GM19452 (cell line): ENCODE results near the gene FRMD3.
"Not testable (repeated sequence)": the region's sequence is repeated elsewhere in the genome, so short reads cannot be mapped to it uniquely, and the experiment has no call there.

Source experiments
- ATAC-seq: cut with Tn5 transposase; IDR thresholded peaks from one replicate; pipeline ENCODE4 v1.9.1; 2021; ENCODE audit not compliant: unreplicated experiment

FRMD3 gene

GRCh38 chr9:83401328-83401900 lies 136.8 kb downstream of the FRMD3 start:
- no peak for ATAC-seq

- no peak for ATAC-seq
These were observed 141.4 kb downstream of the FRMD3 start for GRCh38 chr9:83396813-83397212.

DNA sequence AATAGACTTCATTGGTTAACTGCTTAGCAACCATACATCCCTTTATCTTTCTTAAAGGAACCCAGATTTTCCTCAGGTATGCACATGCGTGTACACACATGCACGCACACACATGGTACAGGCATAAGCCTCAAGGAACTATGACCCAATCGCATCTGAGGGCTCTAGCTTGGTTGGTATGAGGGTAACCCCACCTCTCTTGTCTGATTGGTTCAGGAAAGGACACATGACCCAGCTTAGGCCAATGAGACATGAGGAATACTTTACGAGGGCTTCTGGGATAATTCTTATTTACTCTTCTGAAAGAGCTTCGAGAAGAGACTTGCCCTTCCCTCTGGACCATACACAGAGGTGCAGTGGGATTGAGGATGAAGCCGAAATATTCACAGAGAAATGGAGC lies 141.9 kb downstream of the FRMD3 start:
- ATAC-seq: no peak

DNA sequence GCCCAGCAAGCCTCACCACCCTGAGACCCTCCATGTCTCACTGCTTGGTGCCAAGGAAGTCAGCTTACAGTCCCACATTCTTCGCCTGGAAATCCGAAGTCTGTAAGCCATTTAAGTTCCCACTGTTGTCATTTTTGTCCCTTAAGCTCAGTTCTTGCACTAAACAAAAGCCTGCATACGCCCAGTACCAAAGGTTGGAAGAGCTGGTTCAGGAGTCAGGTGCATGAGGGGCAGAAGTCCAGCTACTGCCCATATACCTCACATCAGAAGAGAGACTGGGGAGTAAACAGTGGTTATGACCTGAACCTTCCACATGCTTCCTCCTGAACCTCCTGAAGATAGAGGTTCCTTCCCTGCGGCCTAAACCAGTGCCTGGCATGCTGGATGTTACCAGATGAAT lies 146.0 kb downstream of the FRMD3 start:
- no peak for ATAC-seq

GRCh38 chr9:83388346-83388745 lies 149.9 kb downstream of the FRMD3 start:
- no peak for ATAC-seq

- ATAC-seq: no peak
These were observed 150.6 kb downstream of the FRMD3 start for GRCh38 chr9:83387401-83388185.

GRCh38 chr9:83385317-83385716 lies 152.9 kb downstream of the FRMD3 start:
- ATAC-seq: no peak

DNA sequence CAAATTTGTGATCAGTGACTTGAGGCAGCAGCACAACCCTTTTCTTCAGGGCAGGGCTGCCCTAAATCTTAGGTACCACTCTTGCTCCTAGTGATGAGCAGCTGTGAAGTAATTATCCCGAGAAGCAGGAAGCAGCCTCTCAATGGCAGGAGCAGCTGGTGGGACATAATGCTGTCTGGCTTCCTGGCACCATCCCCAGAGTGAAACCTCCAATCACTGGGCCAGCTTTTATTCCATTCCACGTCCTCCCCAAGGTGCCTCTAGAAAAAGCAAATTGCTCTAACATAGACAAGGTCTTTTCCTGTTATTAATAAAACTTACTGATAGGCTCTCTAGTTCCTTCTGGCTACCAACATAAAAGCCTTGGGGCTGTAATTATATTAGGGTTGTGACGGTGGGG lies 154.0 kb downstream of the FRMD3 start:
- no peak for ATAC-seq

DNA sequence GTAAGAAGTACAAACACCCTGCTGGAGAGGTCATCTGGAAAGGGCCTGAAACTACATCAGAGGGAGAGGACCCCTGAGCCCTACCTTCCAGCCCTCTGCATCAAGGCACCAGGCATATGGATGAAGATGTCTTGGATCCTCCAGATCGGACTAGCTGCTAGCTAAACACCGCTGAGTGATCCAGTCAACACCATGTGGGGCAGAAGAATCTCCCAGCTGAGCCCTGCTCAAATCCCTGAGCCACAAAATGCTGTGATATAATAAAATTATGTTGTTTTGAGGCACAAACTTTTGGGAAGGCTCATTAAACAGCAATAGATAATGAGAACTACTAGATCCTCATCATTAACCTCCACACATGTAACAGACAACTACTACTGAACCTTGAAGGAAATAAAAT lies 155.2 kb downstream of the FRMD3 start:
- no peak for ATAC-seq

- no peak for ATAC-seq
These were observed 155.8 kb downstream of the FRMD3 start for GRCh38 chr9:83382421-83382820.

- no peak for ATAC-seq
These were observed 159.2 kb downstream of the FRMD3 start for GRCh38 chr9:83379045-83379444.

DNA sequence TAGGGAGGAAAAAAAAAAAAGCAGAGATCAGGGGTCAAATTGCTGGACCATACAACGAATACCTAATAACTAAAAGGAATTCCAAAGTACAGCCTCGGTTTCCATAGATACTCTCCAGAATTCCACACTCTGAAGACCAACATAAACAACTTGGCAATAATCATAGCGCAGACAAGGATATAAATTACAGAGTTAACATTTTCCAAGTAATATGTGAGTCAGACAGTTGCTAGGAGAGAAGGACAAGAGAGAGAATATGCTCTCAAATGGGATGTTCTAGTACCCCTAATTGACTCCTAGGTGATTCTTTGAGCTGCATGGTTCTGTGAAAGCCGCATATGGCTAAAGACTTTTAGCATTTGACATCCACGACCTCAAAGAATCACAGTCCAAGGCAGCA lies 165.2 kb downstream of the FRMD3 start:
- no peak for ATAC-seq

DNA sequence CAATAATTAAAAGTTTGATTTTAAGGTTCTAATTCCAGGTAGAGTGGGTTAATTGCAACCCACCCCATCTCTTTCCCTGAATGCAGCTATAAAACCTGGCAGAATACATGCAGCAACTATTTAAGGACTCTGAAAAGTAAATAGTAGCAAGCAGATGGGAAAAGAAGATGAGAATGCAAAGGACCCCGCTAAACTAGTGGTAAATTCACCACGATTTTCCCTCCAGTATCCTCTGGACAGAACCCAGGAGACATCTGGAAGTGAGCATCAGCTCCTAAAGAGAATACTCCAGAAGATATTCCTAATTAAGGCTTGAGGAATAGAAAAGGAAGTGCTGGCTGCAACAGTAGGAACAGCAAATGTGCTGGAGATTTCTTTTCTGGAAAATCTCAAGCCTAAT lies 170.9 kb downstream of the FRMD3 start:
- ATAC-seq: no peak

DNA sequence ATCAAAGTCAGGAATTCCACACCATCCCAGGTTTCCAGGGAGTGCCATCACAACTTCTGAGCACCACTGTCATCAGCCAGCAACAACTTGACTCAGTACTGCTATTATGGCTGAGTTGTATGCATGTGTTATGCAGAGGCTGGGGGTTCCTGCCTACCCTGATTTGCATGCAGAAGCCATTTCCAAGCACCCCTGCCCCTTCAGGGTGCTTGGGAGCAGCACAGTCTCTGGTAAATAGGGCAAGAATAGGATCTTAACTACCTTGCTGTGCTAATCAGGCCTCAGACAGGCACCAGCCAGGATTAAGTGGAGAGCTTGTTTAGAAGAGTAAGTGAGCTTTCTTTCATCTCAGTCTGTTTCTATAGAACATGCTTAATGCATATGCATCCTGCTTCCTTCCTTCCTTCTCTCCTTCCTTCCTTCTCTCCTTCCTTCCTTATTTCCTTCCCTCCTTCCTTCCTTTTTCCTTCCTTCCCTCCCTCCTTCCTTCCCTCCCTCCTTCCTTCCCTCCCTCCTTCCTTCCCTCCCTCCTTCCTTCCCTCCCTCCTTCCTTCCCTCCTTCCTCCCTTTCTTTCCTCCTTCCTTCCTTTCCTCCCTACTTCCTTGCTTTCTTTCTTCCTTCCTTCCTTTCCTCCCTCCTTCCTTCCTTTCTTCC lies 175.7 kb downstream of the FRMD3 start:
- no peak for ATAC-seq

DNA sequence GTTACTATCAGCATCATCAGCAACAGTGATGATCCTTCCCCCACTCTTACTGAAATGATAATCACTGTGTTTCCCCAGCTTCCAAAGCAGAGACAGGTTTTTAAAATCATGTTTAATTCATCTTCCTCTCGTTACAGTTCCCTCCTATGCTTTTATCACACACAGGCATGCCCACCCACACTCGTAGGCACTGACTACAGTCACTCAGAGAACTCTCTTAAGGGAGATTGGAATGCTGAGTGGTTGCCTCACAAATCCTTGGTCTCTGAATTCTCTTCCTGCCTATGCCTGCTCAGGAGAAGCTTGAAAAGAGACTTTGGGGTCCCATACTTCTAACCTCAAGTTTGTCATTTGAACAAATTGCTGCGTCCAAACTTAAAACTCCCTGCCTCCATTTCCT lies 179.2 kb downstream of the FRMD3 start:
- no peak for ATAC-seq

DNA sequence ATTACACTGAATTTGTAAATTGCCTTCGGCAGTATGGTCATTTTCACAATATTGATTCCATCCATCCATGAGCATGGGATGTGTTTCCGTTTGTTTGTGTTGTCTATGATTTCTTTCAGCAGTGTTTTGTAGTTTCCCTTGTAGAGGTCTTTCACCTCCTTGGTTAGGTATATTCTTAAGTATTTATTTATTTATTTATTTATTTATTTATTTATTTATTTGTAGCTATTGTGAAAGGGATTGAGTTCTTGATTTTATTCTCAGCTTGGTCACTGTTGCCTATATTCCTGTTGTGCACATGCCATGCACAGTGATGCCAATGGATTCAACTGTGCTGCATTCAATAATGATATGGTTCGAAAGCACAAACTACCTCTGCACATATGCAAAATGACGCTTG lies 179.7 kb downstream of the FRMD3 start:
- not testable (repeated sequence) for ATAC-seq

- no peak for ATAC-seq
These were observed 182.5 kb downstream of the FRMD3 start for GRCh38 chr9:83355729-83356151.

DNA sequence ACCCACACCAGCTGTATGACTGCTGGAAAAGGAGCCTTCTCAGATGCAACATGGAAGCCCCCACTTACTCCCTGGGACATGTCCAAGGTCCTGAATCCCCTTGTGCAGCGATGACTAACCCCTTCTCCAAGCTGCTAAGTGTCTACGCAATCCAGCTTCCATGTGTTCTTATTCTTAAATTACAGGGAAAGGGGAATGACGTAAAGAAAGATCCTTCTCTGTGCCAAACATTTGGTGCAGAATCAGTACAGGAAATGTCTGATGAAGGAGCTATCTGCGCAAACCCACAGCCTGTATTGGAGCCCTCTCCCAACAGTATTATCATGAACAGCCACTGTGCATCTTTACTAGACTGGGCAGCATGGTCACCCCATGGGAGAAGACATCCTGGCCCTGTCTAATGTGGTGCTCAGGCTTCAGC lies 183.2 kb downstream of the FRMD3 start:
- no peak for ATAC-seq

GRCh38 chr9:83349031-83349430 lies 189.2 kb downstream of the FRMD3 start:
- no peak for ATAC-seq

GRCh38 chr9:83346655-83347420 lies 191.4 kb downstream of the FRMD3 start:
- ATAC-seq: no peak

GRCh38 chr9:83343366-83343999 lies 194.7 kb downstream of the FRMD3 start:
- no peak for ATAC-seq
